ENCODE results near the gene NOL4L. TPM values are rescaled to one million over a fixed set of nuclear protein-coding genes. Genes with fewer than 3 reads are reported as not detected.

Gene NOL4L
- polyA plus RNA-seq, 4 donors, result 16.0 to 97.3 (median 24.0) TPM

- no peak overlapping the region for H3K4me3 ChIP-seq (ENCODE audit: low read depth in 1 of 3, low read length in 3 of 3)
- H3K27me3 ChIP-seq (ENCODE audit: control insufficient read depth in 3 of 3, insufficient read depth in 3 of 3, low read length in 3 of 3), result no peaks in the 10 kb centered on the region
- no peak overlapping the region for H3K27ac ChIP-seq (ENCODE audit: low read depth in 1 of 3, low read length in 2 of 3)
- FAIRE-seq (no peak), DNase-seq (no peak)
- peaks cover 0 to 7% of the 10 kb centered on the region in 2 donors for H3K9me3 ChIP-seq (ENCODE audit: control insufficient read depth in 2 of 2, insufficient read depth in 1 of 2, low read depth in 1 of 2, low read length in 1 of 2)
- H3K4me1 ChIP-seq (ENCODE audit: control insufficient read depth in 3 of 3, insufficient read depth in 2 of 3, low read depth in 1 of 3, low read length in 2 of 3), result no peaks in the 10 kb centered on the region
- peaks cover 0 to 31% (median 0%) of the 10 kb centered on the region in 3 donors for H3K36me3 ChIP-seq (ENCODE audit: control insufficient read depth in 3 of 3, insufficient read depth in 2 of 3, low read depth in 1 of 3, low read length in 3 of 3)
- 89 to 96% (median 94%) methylated on average over 11 of the region's 11 CpGs for WGBS, 3 donors
Measured at GRCh38 chr20:32397567-32398084, 187.5 kb downstream of the NOL4L start.

GRCh38 chr20:32396646-32397160 is 188.4 kb downstream of the NOL4L start:
- WGBS, 3 donors, result 73 to 91% (median 82%) methylated on average over 3 of the region's 3 CpGs

GRCh38 chr20:32395066-32395465 is 190.1 kb downstream of the NOL4L start:
- 96 to 99% (median 98%) methylated on average over 3 of the region's 3 CpGs for WGBS, 3 donors
- no peaks in the 10 kb centered on the region for H3K27me3 ChIP-seq (ENCODE audit: control insufficient read depth in 3 of 3, insufficient read depth in 3 of 3, low read length in 3 of 3)
- FAIRE-seq (no peak), DNase-seq (no peak)
- no peaks in the 10 kb centered on the region for H3K4me1 ChIP-seq (ENCODE audit: control insufficient read depth in 3 of 3, insufficient read depth in 2 of 3, low read depth in 1 of 3, low read length in 2 of 3)
- no peak overlapping the region for H3K27ac ChIP-seq (ENCODE audit: low read depth in 1 of 3, low read length in 2 of 3)
- no peak overlapping the region for H3K4me3 ChIP-seq (ENCODE audit: low read depth in 1 of 3, low read length in 3 of 3)
- H3K36me3 ChIP-seq (ENCODE audit: control insufficient read depth in 3 of 3, insufficient read depth in 2 of 3, low read depth in 1 of 3, low read length in 3 of 3), result peaks cover 0 to 41% (median 5%) of the 10 kb centered on the region in 3 donors
- H3K9me3 ChIP-seq (ENCODE audit: control insufficient read depth in 2 of 2, insufficient read depth in 1 of 2, low read depth in 1 of 2, low read length in 1 of 2), result peaks cover 0 to 7% of the 10 kb centered on the region in 2 donors

More at GRCh38 chr20:32396646-32397160, 188.4 kb downstream of the NOL4L start:
- peaks cover 0 to 7% of the 10 kb centered on the region in 2 donors for H3K9me3 ChIP-seq (ENCODE audit: control insufficient read depth in 2 of 2, insufficient read depth in 1 of 2, low read depth in 1 of 2, low read length in 1 of 2)
- H3K4me3 ChIP-seq (ENCODE audit: low read depth in 1 of 3, low read length in 3 of 3), result no peak overlapping the region
- H3K27me3 ChIP-seq (ENCODE audit: control insufficient read depth in 3 of 3, insufficient read depth in 3 of 3, low read length in 3 of 3), result no peaks in the 10 kb centered on the region
- no peak for DNase-seq
- H3K27ac ChIP-seq (ENCODE audit: low read depth in 1 of 3, low read length in 2 of 3), result no peak overlapping the region
- no peak for FAIRE-seq
- H3K4me1 ChIP-seq (ENCODE audit: control insufficient read depth in 3 of 3, insufficient read depth in 2 of 3, low read depth in 1 of 3, low read length in 2 of 3), result no peaks in the 10 kb centered on the region
- H3K36me3 ChIP-seq (ENCODE audit: control insufficient read depth in 3 of 3, insufficient read depth in 2 of 3, low read depth in 1 of 3, low read length in 3 of 3), result peaks cover 0 to 36% (median 2%) of the 10 kb centered on the region in 3 donors

Other genes with a start within 250 kb of the NOL4L start
- gene ASXL1, start 227.0 kb downstream of the NOL4L start, polyA plus RNA-seq, result 10 to 100 TPM; 16.8 to 66.8 (median 20.6) TPM
- under 1 TPM in 2 of 4 donors, not detected in 2; 0.03 to 0.07 TPM for gene C20orf203, start 88.6 kb upstream of the NOL4L start, polyA plus RNA-seq
- 10 to 100 TPM; 24.2 to 42.8 (median 37.9) TPM for gene COMMD7, start 158.1 kb upstream of the NOL4L start, polyA plus RNA-seq
- gene DNMT3B, start 177.1 kb upstream of the NOL4L start, polyA plus RNA-seq, result 1 to 10 TPM in 2 of 4 donors, under 1 TPM in 1, not detected in 1; 0.45 to 2.3 (median 1.1) TPM
- gene MAPRE1, start 234.6 kb upstream of the NOL4L start, polyA plus RNA-seq, result 10 to 100 TPM; 32.7 to 66.2 (median 38.6) TPM